ENCODE results near the gene CD63. TPM values are rescaled to one million over a fixed set of nuclear protein-coding genes. Genes with fewer than 3 reads are reported as not detected.

The CD63 gene
- total and polyA plus RNA-seq, 2 of the 13 experiments (the other 11 are each of a cell fraction or from before 2014, with no cell fraction given), result 234 to 277 TPM

GRCh38 chr12:55743406-55744339, 14.9 kb upstream of the CD63 start (continued):
- TF ChIP-seq ZNF691 (CRISPR knock-in tag; IDR thresholded peaks at IDR 0.05; ENCODE audit: borderline replicate concordance, low read depth) (0 out of 2 replicates have a peak, but pooled peaks have one; percentile 1), BHLHE40 (IDR thresholded peaks at IDR 0.05; ENCODE audit: low read length) (no peak), TEAD3 (CRISPR knock-in tag; optimal IDR thresholded peaks at IDR 0.05; ENCODE audit: borderline replicate concordance) (peak; percentile 17), ZNF205 (CRISPR knock-in tag; IDR thresholded peaks at IDR 0.05) (no peak), E2F5 (CRISPR knock-in tag; conservative IDR thresholded peaks at IDR 0.05) (no peak), ZNF317 (CRISPR knock-in tag; IDR thresholded peaks at IDR 0.05) (no peak), RBAK (CRISPR knock-in tag; IDR thresholded peaks at IDR 0.05) (no peak), ZNF263 (CRISPR knock-in tag; IDR thresholded peaks at IDR 0.05) (peak; percentile 34), ZNF44 (CRISPR knock-in tag; IDR thresholded peaks at IDR 0.05) (no peak), ZBTB46 (CRISPR knock-in tag; IDR thresholded peaks at IDR 0.05; ENCODE audit: borderline replicate concordance) (no peak), SALL2 (CRISPR knock-in tag; IDR thresholded peaks at IDR 0.05) (0 out of 2 replicates have a peak, but pooled peaks have one; percentile 29), ZSCAN31 (CRISPR knock-in tag; IDR thresholded peaks at IDR 0.05; ENCODE audit: low read depth) (peak; percentile 35; the same call in 1 of the 2 replicates), AGO2 (optimal IDR thresholded peaks at IDR 0.05; ENCODE audit: low read depth, low read length) (peak; percentile 24), HOXD1 (CRISPR knock-in tag; IDR thresholded peaks at IDR 0.05) (0 out of 2 replicates have a peak, but pooled peaks have one; percentile 34), SMAD1 (CRISPR knock-in tag; IDR thresholded peaks at IDR 0.05; ENCODE audit: borderline replicate concordance, low read depth) (no peak)
- TF ChIP-seq, protein P1, sequence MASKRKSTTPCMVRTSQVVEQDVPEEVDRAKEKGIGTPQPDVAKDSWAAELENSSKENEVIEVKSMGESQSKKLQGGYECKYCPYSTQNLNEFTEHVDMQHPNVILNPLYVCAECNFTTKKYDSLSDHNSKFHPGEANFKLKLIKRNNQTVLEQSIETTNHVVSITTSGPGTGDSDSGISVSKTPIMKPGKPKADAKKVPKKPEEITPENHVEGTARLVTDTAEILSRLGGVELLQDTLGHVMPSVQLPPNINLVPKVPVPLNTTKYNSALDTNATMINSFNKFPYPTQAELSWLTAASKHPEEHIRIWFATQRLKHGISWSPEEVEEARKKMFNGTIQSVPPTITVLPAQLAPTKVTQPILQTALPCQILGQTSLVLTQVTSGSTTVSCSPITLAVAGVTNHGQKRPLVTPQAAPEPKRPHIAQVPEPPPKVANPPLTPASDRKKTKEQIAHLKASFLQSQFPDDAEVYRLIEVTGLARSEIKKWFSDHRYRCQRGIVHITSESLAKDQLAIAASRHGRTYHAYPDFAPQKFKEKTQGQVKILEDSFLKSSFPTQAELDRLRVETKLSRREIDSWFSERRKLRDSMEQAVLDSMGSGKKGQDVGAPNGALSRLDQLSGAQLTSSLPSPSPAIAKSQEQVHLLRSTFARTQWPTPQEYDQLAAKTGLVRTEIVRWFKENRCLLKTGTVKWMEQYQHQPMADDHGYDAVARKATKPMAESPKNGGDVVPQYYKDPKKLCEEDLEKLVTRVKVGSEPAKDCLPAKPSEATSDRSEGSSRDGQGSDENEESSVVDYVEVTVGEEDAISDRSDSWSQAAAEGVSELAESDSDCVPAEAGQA (IDR thresholded peaks at IDR 0.05; ENCODE audit: low read depth), result no peak
- TF ChIP-seq, protein P1 (CRISPR knock-in tag; IDR thresholded peaks at IDR 0.05; ENCODE audit: borderline replicate concordance), result no peak
- TF ChIP-seq, protein P2, sequence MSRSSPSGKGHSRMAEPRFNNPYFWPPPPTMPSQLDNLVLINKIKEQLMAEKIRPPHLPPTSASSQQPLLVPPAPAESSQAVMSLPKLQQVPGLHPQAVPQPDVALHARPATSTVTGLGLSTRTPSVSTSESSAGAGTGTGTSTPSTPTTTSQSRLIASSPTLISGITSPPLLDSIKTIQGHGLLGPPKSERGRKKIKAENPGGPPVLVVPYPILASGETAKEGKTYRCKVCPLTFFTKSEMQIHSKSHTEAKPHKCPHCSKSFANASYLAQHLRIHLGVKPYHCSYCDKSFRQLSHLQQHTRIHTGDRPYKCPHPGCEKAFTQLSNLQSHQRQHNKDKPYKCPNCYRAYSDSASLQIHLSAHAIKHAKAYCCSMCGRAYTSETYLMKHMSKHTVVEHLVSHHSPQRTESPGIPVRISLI (CRISPR knock-in tag; IDR thresholded peaks at IDR 0.05; ENCODE audit: borderline replicate concordance), result no peak

All from HepG2 (cell line).